Keratinocyte (primary cell): Measurements from ENCODE around the gene ZNF598. TPM values are rescaled to one million over a fixed set of nuclear protein-coding genes. Genes with fewer than 3 reads are reported as not detected.

Experiments
- DNase-seq: peaks from one replicate; pipeline ENCODE4 v3.0.0-alpha.2; 2011; ENCODE audit warnings: low read depth, missing footprints, low spot score
- FAIRE-seq: peaks from 2 replicates; lab custom pipeline; 2011; peaks lifted over from hg19 to GRCh38; lab: Jason Lieb, UNC
- H2AFZ ChIP-seq: 2 replicates; pipeline ENCODE4 v1.6.0; 2012; ENCODE audit warnings: low read length, control low read depth, inconsistent platforms; ENCODE audit not compliant: control insufficient read depth
- H3K27ac ChIP-seq: 2 replicates; pipeline ENCODE4 v1.5.1; 2011; ENCODE audit warnings: low read length; ENCODE audit not compliant: control insufficient read depth, insufficient read depth
- H3K27me3 ChIP-seq: 3 replicates; pipeline ENCODE4 v1.6.0; 2011; ENCODE audit warnings: low read length; ENCODE audit not compliant: control insufficient read depth, insufficient read depth; ENCODE audit errors: extremely low read depth
- H3K36me3 ChIP-seq, 2 experiments: 2 replicates in 1 of 2; 3 replicates in 1 of 2; pipeline ENCODE4 v1.5.1; 2011; ENCODE audit warnings: low read length in 2 of 2, mild to moderate bottlenecking in 1 of 2; ENCODE audit not compliant: control insufficient read depth in 2 of 2, insufficient read depth in 2 of 2; ENCODE audit errors: extremely low read depth in 1 of 2
- H3K4me1 ChIP-seq: 3 replicates; pipeline ENCODE4 v1.5.1; 2011; ENCODE audit warnings: low read length; ENCODE audit not compliant: control insufficient read depth, insufficient read depth; ENCODE audit errors: extremely low read depth
- H3K4me2 ChIP-seq: 3 replicates; pipeline ENCODE4 v1.6.0; 2011; ENCODE audit warnings: low read depth, low read length; ENCODE audit not compliant: control insufficient read depth, insufficient read depth; ENCODE audit errors: extremely low read depth
- H3K4me3 ChIP-seq, 3 experiments: fragments of 200-600 bp in 1 of 3; sonication (generic) in 1 of 3; 2 replicates in 2 of 3; 3 replicates in 1 of 3; pipeline ENCODE4 v1.5.1; 2011 to 2016; ENCODE audit warnings: low read length in 3 of 3, mild to moderate bottlenecking in 3 of 3, control low read depth in 2 of 3, inconsistent platforms in 1 of 3, low read depth in 1 of 3, mixed read lengths in 1 of 3, mixed run types in 1 of 3, moderate library complexity in 1 of 3; ENCODE audit not compliant: control insufficient read depth in 2 of 3, insufficient read depth in 2 of 3; ENCODE audit errors: extremely low read depth in 1 of 3
- H3K79me2 ChIP-seq: 2 replicates; pipeline ENCODE4 v1.6.0; 2012; ENCODE audit warnings: low read length; ENCODE audit not compliant: control insufficient read depth, insufficient read depth
- H3K9ac ChIP-seq: 3 replicates; pipeline ENCODE4 v1.6.0; 2011; ENCODE audit warnings: low read length; ENCODE audit not compliant: control insufficient read depth, insufficient read depth; ENCODE audit errors: extremely low read depth
- H3K9me1 ChIP-seq: 3 replicates; pipeline ENCODE4 v1.6.0; 2011; ENCODE audit warnings: low read length; ENCODE audit not compliant: control insufficient read depth, insufficient read depth; ENCODE audit errors: extremely low read depth
- H3K9me3 ChIP-seq: 2 replicates; pipeline ENCODE4 v1.5.1; 2012; ENCODE audit warnings: low read depth, low read length; ENCODE audit not compliant: control insufficient read depth
- H4K20me1 ChIP-seq: 3 replicates; pipeline ENCODE4 v1.6.0; 2011; ENCODE audit warnings: low read length; ENCODE audit not compliant: control insufficient read depth, insufficient read depth; ENCODE audit errors: extremely low read depth
- EZH2 ChIP-seq: IDR thresholded peaks from one replicate; pipeline ENCODE4 v1.6.1; 2012; ENCODE audit warnings: inconsistent platforms, mild to moderate bottlenecking, low read length, moderate library complexity
- dilution Hi-C: fragments of 300-500 bp; cut with MboI; formaldehyde crosslinking; loops from one replicate; pipeline ENCODE4 v1.7.0; 2020; ENCODE audit warnings: low sequenced_read_pairs; ENCODE audit not compliant: extremely low pct_ligation_motif_present
- polyA plus RNA-seq, 5 experiments: library from polyadenylated mRNA; depleted of rRNA in 3 of 5; stranded (reverse) in 3 of 5; stranded (forward) in 1 of 5; unstranded in 1 of 5; fragments of >200 nt; gene quantifications; 1 replicate in 1 of 5; 2 replicates in 3 of 5; 3 replicates in 1 of 5; pipeline versions ENCODE4 v1.2.1 to v1.2.3, GENCODE V29; 2011 to 2012; ENCODE audit warnings: missing spikeins in 2 of 5, low read depth in 1 of 5, low replicate concordance in 1 of 5
- TF ChIP-seq, protein P1 (sequence below), 3 experiments: IDR thresholded peaks in 1 of 3; conservative IDR thresholded peaks in 1 of 3; optimal IDR thresholded peaks in 1 of 3; 2 replicates in 2 of 3; 3 replicates in 1 of 3; pipeline versions ENCODE3 to v1.5.1; 2011; ENCODE audit warnings: low read length in 3 of 3, mild to moderate bottlenecking in 3 of 3, moderate library complexity in 2 of 3, control low read depth in 1 of 3, inconsistent platforms in 1 of 3; ENCODE audit not compliant: insufficient read depth in 2 of 3; ENCODE audit errors: extremely low read depth in 1 of 3

The ZNF598 gene
- polyA plus RNA-seq, 1 donor (not counting 4 experiments of a cell fraction or from before 2014, with no cell fraction given) = 18.0 TPM

DNA sequence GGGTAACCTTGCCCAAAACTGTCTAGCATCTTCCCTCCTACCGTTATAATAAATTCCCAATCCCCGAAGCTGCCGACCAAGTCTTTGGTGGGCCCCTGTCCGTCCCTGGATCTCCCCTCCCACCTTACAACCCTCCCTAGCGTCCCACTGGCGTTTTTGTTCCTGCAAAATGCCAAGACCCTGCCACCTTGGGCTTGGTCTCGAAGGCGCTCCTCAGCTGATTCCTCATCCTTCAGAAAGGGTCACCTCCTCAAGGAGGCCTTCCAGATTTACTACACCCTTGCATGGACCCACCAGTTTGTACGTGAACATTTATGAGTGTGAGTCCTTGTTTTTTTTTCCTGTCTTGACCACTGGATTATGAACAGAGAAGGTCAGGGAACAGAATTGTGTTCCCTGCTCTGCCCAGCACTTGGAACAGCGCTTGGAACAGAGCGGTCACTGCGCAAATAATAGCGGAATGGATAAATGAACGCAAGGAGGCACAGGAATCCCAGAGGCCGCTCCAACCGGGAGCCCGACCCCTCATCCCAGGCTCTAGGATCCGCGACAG lies 26.6 kb downstream of the ZNF598 start:
- H3K9me3 ChIP-seq = no peaks in the 10 kb centered on the region
- H3K9me1 ChIP-seq = peaks cover 2% of the 10 kb centered on the region
- H3K27ac ChIP-seq = no peak overlapping the region
- FAIRE-seq = no peak
- no peak overlapping the region for H3K9ac ChIP-seq
- peaks cover 38% of the 10 kb centered on the region for H3K4me1 ChIP-seq
- H4K20me1 ChIP-seq = no peaks in the 10 kb centered on the region
- H3K4me3 ChIP-seq = no peak overlapping the region
- dilution Hi-C loops = no loop called here
- peak overlapping the region; percentile 92 for H3K4me2 ChIP-seq
- H3K36me3 ChIP-seq = peaks cover 7 to 21% of the 10 kb centered on the region in 2 experiments
- DNase-seq = no peak
- no peak overlapping the region for H2AFZ ChIP-seq
- peaks cover 2% of the 10 kb centered on the region for H3K79me2 ChIP-seq
- H3K27me3 ChIP-seq = peaks cover 34% of the 10 kb centered on the region
- no peak for TF ChIP-seq EZH2
- TF ChIP-seq, protein P1, sequence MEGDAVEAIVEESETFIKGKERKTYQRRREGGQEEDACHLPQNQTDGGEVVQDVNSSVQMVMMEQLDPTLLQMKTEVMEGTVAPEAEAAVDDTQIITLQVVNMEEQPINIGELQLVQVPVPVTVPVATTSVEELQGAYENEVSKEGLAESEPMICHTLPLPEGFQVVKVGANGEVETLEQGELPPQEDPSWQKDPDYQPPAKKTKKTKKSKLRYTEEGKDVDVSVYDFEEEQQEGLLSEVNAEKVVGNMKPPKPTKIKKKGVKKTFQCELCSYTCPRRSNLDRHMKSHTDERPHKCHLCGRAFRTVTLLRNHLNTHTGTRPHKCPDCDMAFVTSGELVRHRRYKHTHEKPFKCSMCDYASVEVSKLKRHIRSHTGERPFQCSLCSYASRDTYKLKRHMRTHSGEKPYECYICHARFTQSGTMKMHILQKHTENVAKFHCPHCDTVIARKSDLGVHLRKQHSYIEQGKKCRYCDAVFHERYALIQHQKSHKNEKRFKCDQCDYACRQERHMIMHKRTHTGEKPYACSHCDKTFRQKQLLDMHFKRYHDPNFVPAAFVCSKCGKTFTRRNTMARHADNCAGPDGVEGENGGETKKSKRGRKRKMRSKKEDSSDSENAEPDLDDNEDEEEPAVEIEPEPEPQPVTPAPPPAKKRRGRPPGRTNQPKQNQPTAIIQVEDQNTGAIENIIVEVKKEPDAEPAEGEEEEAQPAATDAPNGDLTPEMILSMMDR (optimal IDR thresholded peaks at IDR 0.05 in 1 of 3, IDR thresholded peaks at IDR 0.05 in 1 of 3, conservative IDR thresholded peaks at IDR 0.05 in 1 of 3; ENCODE audit: extremely low read depth in 1 of 3, insufficient read depth in 2 of 3, low read length in 3 of 3) = no peak

DNA sequence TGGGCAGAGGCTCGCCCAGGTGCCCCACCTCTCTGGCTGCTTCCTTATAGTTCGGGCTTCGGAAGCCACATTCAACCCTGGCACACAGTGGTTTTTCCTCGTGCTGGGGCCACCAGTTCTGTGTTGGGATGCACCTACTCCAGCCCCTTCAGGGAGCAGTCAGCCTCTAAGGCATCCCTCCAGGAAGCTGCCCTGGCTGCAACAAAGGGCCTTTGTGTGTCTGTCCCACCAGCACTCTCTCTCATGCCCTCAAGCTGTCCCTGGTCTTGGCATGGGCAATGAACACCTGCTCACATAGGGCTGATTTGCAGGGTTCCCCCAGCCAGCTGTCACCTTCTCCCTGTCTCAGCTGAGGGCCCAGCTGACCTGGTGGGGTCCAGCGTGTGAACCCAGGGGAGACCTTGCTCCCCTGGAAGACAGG lies 27.6 kb downstream of the ZNF598 start:
- Histone ChIP-seq H3K9me3 (no peaks in the 10 kb centered on the region), H4K20me1 (no peaks in the 10 kb centered on the region), H3K27me3 (peaks cover 34% of the 10 kb centered on the region), H3K36me3 (peaks cover 9 to 27% of the 10 kb centered on the region in 2 experiments), H3K4me3 (no peak overlapping the region), H3K79me2 (peaks cover 2% of the 10 kb centered on the region), H3K4me1 (peaks cover 38% of the 10 kb centered on the region), H3K27ac (no peak overlapping the region), H3K9ac (no peak overlapping the region), H3K9me1 (peaks cover 2% of the 10 kb centered on the region), H3K4me2 (no peak overlapping the region), H2AFZ (no peak overlapping the region)
- DNase-seq (no peak), FAIRE-seq (no peak)
- TF ChIP-seq, protein P1 (optimal IDR thresholded peaks at IDR 0.05 in 1 of 3, IDR thresholded peaks at IDR 0.05 in 1 of 3, conservative IDR thresholded peaks at IDR 0.05 in 1 of 3; ENCODE audit: extremely low read depth in 1 of 3, insufficient read depth in 2 of 3, low read length in 3 of 3) = no peak
- no peak for TF ChIP-seq EZH2
- dilution Hi-C loops = no loop called here
